Measurements from ENCODE around the gene ZNF41. TPM values are rescaled to one million over a fixed set of nuclear protein-coding genes. Genes with fewer than 3 reads are reported as not detected.
"Not testable (repeated sequence)": the region's sequence is repeated elsewhere in the genome, so short reads cannot be mapped to it uniquely, and the experiment has no call there.

ZNF41 gene
- polyA plus RNA-seq, 3 donors, result 1.8 to 4.3 (median 3.1) TPM

- no peaks in the 10 kb centered on the region for H3K27me3 ChIP-seq (ENCODE audit: control insufficient read depth in 2 of 2, insufficient read depth in 2 of 2, low read length in 2 of 2)
- no peaks in the 10 kb centered on the region for H4K20me1 ChIP-seq (ENCODE audit: insufficient read depth, low read length)
- no peak for DNase-seq
- peaks cover 6 to 15% (median 11%) of the 10 kb centered on the region in 7 donors for H3K9me3 Mint-ChIP-seq
- H3K4me2 ChIP-seq (replicated peaks; ENCODE audit: extremely low read depth, low read length, poor library complexity, severe bottlenecking), result no peak overlapping the region
- no peak overlapping the region for H3K4me3 ChIP-seq (replicated peaks in 1 of 3; ENCODE audit: low read depth in 2 of 3, low read length in 3 of 3)
- H3K27ac ChIP-seq (ENCODE audit: low read depth in 1 of 2, low read length in 2 of 2), result no peak overlapping the region
- intact Hi-C loops (cut with micrococcal nuclease), result no loop called here
- H3K79me2 ChIP-seq (ENCODE audit: insufficient read depth, low read length), result no peaks in the 10 kb centered on the region
- H3K4me3 Mint-ChIP-seq, result no peak overlapping the region
- no CpG with 5 or more reads among the region's 2 CpGs for WGBS (ENCODE audit: insufficient coverage)
- peaks cover 0 to 3% of the 10 kb centered on the region in 2 donors for H3K9me3 ChIP-seq (replicated peaks in 1 of 2; ENCODE audit: control insufficient read depth in 1 of 2, insufficient read depth in 1 of 2, low read length in 2 of 2)
- H3K36me3 ChIP-seq (replicated peaks in 1 of 2; ENCODE audit: control insufficient read depth in 1 of 2, insufficient read depth in 2 of 2, low read length in 2 of 2), result no peaks in the 10 kb centered on the region
- H3K27me3 Mint-ChIP-seq (ENCODE audit: low read depth in 3 of 3), result peaks cover 0 to 4% (median 2%) of the 10 kb centered on the region in 3 donors
- H3K4me1 Mint-ChIP-seq, result peaks cover 34% of the 10 kb centered on the region
- H3K27ac Mint-ChIP-seq, result peak overlapping the region in 1 of 7 donors; percentile 18
- no peaks in the 10 kb centered on the region for H3K36me3 Mint-ChIP-seq
- H3K4me1 ChIP-seq (ENCODE audit: control insufficient read depth in 1 of 2, insufficient read depth in 2 of 2, low read length in 2 of 2), result peaks cover 10 to 35% of the 10 kb centered on the region in 2 donors
- no peak overlapping the region for H3K9ac ChIP-seq (ENCODE audit: insufficient read depth, low read length, poor library complexity, severe bottlenecking)
- TF ChIP-seq CTCF (IDR thresholded peaks at IDR 0.05), result no peak
- no peak overlapping the region for H2AFZ ChIP-seq (ENCODE audit: insufficient read depth, low read depth, low read length, poor library complexity, severe bottlenecking)
Measured at GRCh38 chrX:47497271-47497888, 14.4 kb upstream of the ZNF41 start.

GRCh38 chrX:47492133-47492532, 9.1 kb upstream of the ZNF41 start:
- no CpG with 5 or more reads among the region's 4 CpGs for WGBS (ENCODE audit: insufficient coverage)
- DNase-seq; H2AFZ ChIP-seq (ENCODE audit: insufficient read depth, low read depth, low read length, poor library complexity, severe bottlenecking); H3K27me3 ChIP-seq (ENCODE audit: control insufficient read depth in 2 of 2, insufficient read depth in 2 of 2, low read length in 2 of 2); H3K27me3 Mint-ChIP-seq (ENCODE audit: low read depth in 3 of 3); H3K27ac Mint-ChIP-seq; H3K27ac ChIP-seq (ENCODE audit: low read depth in 1 of 2, low read length in 2 of 2); H3K9ac ChIP-seq (ENCODE audit: insufficient read depth, low read length, poor library complexity, severe bottlenecking); H3K36me3 Mint-ChIP-seq; H3K4me3 Mint-ChIP-seq; H3K4me2 ChIP-seq (replicated peaks; ENCODE audit: extremely low read depth, low read length, poor library complexity, severe bottlenecking); intact Hi-C loops (cut with micrococcal nuclease); H3K36me3 ChIP-seq (replicated peaks in 1 of 2; ENCODE audit: control insufficient read depth in 1 of 2, insufficient read depth in 2 of 2, low read length in 2 of 2); H3K4me1 ChIP-seq (ENCODE audit: control insufficient read depth in 1 of 2, insufficient read depth in 2 of 2, low read length in 2 of 2); H4K20me1 ChIP-seq (ENCODE audit: insufficient read depth, low read length); H3K79me2 ChIP-seq (ENCODE audit: insufficient read depth, low read length); H3K9me3 ChIP-seq (replicated peaks in 1 of 2; ENCODE audit: control insufficient read depth in 1 of 2, insufficient read depth in 1 of 2, low read length in 2 of 2); H3K4me3 ChIP-seq (replicated peaks in 1 of 3; ENCODE audit: low read depth in 2 of 3, low read length in 3 of 3): not testable (repeated sequence)
- peaks cover 12% of the 10 kb centered on the region for H3K4me1 Mint-ChIP-seq
- H3K9me3 Mint-ChIP-seq, result peaks cover 8 to 20% (median 11%) of the 10 kb centered on the region in 7 donors

Measured in CD14-positive monocyte (primary cell).